KMS-11 (cell line): ENCODE data around the gene RAD23B.

Source experiments
- H2AFZ ChIP-seq: fragments of 200-600 bp; sonication (generic); 2 replicates; pipeline ENCODE4 v1.6.1; 2016; ENCODE audit warnings: antibody characterized with exemption, mixed run types, low read depth
- H3K27ac ChIP-seq: fragments of 200-600 bp; sonication (generic); 2 replicates; pipeline ENCODE4 v1.6.1; 2016; ENCODE audit warnings: mild to moderate bottlenecking, mixed run types
- H3K27me3 ChIP-seq: fragments of 200-600 bp; sonication (generic); 2 replicates; pipeline ENCODE4 v1.6.1; 2017; ENCODE audit warnings: mild to moderate bottlenecking, low read depth, mixed run types, moderate library complexity; ENCODE audit not compliant: insufficient read depth
- H3K36me3 ChIP-seq: fragments of 200-600 bp; sonication (generic); 2 replicates; pipeline ENCODE4 v1.6.1; 2017; ENCODE audit warnings: mild to moderate bottlenecking, mixed run types; ENCODE audit not compliant: insufficient read depth
- H3K4me1 ChIP-seq: fragments of 200-600 bp; sonication (generic); 2 replicates; pipeline ENCODE4 v1.6.1; 2016; ENCODE audit warnings: mild to moderate bottlenecking, low read depth, mixed run types; ENCODE audit not compliant: poor library complexity, severe bottlenecking
- H3K4me2 ChIP-seq: fragments of 200-600 bp; sonication (generic); 2 replicates; pipeline ENCODE4 v1.7.0; 2016; ENCODE audit warnings: mild to moderate bottlenecking, mixed run types
- H3K4me3 ChIP-seq: fragments of 200-600 bp; sonication (generic); IDR thresholded peaks from 2 replicates; pipeline ENCODE4 v1.6.1; 2017; ENCODE audit warnings: low read depth, low read length, mixed read lengths; ENCODE audit not compliant: insufficient read depth
- H3K79me2 ChIP-seq: fragments of 200-600 bp; sonication (generic); 2 replicates; pipeline ENCODE4 v1.6.1; 2016; ENCODE audit warnings: low read depth, mixed run types; ENCODE audit not compliant: insufficient read depth
- H3K9ac ChIP-seq: fragments of 200-600 bp; sonication (generic); 2 replicates; pipeline ENCODE4 v1.6.1; 2016; ENCODE audit warnings: mild to moderate bottlenecking, mixed run types
- H4K20me1 ChIP-seq: fragments of 200-600 bp; sonication (generic); 2 replicates; pipeline ENCODE4 v1.6.1; 2016; ENCODE audit warnings: mild to moderate bottlenecking, mixed run types; ENCODE audit not compliant: insufficient read depth
- TF ChIP-seq, protein P1 (sequence below): fragments of 200-600 bp; sonication (generic); conservative IDR thresholded peaks from 2 replicates; pipeline ENCODE4 v1.6.1; 2017; ENCODE audit warnings: low read depth, mild to moderate bottlenecking, antibody characterized with exemption, low read length, moderate library complexity, mixed read lengths

Gene RAD23B

DNA sequence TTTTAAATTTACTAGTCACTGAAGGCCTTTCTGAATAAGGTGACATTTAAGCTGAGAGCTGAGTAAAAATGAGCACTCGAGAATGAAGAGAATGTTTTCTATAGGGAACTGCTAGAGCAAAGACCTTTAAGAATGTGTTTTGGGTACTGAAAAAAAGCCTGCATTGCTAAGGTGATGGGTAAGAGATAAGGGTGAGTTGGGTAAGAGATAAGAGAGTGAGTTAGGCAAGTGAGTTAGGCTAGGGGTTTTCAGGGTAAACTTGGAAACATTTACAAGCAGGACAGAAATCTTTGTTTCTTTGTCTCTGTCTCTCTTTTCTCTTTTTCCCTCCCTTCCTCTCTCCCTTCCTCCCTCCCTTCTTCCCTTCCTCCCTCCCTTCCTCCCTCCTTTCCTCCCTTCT is 5.6 kb downstream of the RAD23B start:
- H3K36me3 ChIP-seq = no peaks in the 10 kb centered on the region
- H3K9ac ChIP-seq = no peak overlapping the region
- H3K27me3 ChIP-seq = no peaks in the 10 kb centered on the region
- H4K20me1 ChIP-seq = peaks cover 85% of the 10 kb centered on the region
- H3K4me3 ChIP-seq = no peak overlapping the region
- no peak overlapping the region for H3K27ac ChIP-seq
- no peak overlapping the region for H3K4me2 ChIP-seq
- peaks cover 56% of the 10 kb centered on the region for H3K4me1 ChIP-seq
- H2AFZ ChIP-seq = no peak overlapping the region
- H3K79me2 ChIP-seq = peaks cover 100% of the 10 kb centered on the region
- TF ChIP-seq, protein P1, sequence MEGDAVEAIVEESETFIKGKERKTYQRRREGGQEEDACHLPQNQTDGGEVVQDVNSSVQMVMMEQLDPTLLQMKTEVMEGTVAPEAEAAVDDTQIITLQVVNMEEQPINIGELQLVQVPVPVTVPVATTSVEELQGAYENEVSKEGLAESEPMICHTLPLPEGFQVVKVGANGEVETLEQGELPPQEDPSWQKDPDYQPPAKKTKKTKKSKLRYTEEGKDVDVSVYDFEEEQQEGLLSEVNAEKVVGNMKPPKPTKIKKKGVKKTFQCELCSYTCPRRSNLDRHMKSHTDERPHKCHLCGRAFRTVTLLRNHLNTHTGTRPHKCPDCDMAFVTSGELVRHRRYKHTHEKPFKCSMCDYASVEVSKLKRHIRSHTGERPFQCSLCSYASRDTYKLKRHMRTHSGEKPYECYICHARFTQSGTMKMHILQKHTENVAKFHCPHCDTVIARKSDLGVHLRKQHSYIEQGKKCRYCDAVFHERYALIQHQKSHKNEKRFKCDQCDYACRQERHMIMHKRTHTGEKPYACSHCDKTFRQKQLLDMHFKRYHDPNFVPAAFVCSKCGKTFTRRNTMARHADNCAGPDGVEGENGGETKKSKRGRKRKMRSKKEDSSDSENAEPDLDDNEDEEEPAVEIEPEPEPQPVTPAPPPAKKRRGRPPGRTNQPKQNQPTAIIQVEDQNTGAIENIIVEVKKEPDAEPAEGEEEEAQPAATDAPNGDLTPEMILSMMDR = no peak

DNA sequence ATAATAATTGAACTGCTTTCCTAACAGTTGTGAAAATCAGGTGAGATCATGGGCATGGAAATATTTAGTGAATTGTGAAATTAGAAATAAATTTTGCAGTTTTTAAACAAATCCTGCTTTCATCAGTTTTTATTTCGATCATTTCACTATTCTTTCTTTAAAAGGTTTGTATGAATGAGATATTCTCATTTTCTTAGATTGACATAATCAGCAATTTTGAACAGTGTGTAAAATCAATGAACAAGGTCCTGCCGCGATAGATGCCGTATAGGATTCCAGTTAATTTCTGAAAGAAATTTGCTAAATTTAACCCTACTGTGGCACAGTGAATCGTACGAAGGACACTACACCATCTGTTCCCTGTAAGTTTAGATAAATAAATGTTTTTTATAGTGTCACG is 7.5 kb downstream of the RAD23B start:
- Histone ChIP-seq H3K4me2 (no peak overlapping the region), H2AFZ (no peak overlapping the region), H3K79me2 (peaks cover 100% of the 10 kb centered on the region), H3K36me3 (no peaks in the 10 kb centered on the region), H4K20me1 (peaks cover 89% of the 10 kb centered on the region), H3K27me3 (no peaks in the 10 kb centered on the region), H3K4me3 (no peak overlapping the region), H3K4me1 (peaks cover 64% of the 10 kb centered on the region), H3K27ac (no peak overlapping the region), H3K9ac (no peak overlapping the region)
- TF ChIP-seq, protein P1 = no peak

DNA sequence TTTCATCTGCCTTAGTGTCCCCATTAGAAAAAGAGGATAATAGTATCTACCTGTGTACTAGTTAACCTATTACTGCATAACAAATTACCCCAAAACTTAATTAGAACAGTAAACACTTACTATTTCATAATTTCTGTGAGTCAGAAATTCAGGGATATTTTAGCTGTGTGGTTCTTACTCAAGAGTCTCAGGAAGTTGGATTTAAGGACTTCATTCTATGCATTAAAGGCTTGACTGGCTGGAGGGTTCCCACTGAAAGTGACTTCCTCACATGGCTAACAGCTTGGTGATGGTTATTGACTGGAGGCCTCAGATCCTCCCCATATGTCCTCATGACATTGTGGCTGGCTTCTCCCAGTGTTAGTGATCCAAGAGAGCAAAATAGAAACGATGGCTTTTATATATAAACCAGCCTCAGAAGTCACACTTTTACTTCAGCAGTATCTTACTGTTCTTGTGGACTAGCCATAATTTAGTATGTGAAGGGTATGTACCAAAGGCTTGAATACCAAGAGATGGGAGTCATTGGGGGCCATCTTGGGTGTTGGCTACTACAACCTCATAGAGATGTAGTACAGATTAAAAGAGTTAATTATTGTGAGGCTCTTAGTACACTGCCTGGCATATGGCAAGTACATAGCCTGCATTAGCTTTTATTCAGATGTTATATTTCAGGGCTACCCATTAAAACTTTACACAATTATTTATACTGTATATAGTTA is 9.9 kb downstream of the RAD23B start:
- H4K20me1 ChIP-seq = peaks cover 88% of the 10 kb centered on the region
- H3K4me1 ChIP-seq = peaks cover 48% of the 10 kb centered on the region

DNA sequence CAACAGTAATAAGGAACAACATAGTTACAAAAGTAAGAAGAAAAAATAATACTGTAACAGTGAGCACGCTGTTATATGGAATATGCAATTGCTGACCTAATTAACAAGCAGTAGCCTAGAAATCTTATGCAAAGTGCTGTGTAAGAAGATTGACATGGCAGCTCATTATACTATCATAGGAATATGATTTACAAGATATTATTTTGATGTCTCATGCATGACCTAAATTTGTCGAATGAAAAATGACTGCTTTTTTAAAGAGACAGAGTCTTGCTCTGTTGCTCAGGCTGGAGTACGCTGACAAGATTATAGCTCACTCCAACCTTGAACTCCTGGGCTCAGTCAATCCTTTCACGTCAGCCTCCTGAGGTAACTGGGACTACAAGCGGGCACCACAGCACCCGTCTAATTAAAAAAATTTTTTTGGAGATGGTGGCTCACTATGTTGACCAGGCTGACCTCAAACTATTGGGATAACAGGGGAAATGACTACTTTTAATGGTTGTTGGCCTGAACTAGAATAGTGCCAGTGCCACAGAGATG is 10.5 kb downstream of the RAD23B start:
- peaks cover 99% of the 10 kb centered on the region for H3K79me2 ChIP-seq
- H3K36me3 ChIP-seq = no peaks in the 10 kb centered on the region
- no peak overlapping the region for H2AFZ ChIP-seq
- no peaks in the 10 kb centered on the region for H3K27me3 ChIP-seq
- H3K27ac ChIP-seq = no peak overlapping the region
- H3K4me3 ChIP-seq = no peak overlapping the region
- H3K4me2 ChIP-seq = no peak overlapping the region
- H3K9ac ChIP-seq = no peak overlapping the region
- peaks cover 46% of the 10 kb centered on the region for H3K4me1 ChIP-seq
- H4K20me1 ChIP-seq = peaks cover 85% of the 10 kb centered on the region
- TF ChIP-seq, protein P1 = no peak

More for the DNA sequence above, 9.9 kb downstream of the RAD23B start:
- TF ChIP-seq, protein P1 = no peak
- Histone ChIP-seq H3K27ac (no peak overlapping the region), H3K79me2 (peaks cover 100% of the 10 kb centered on the region), H3K36me3 (no peaks in the 10 kb centered on the region), H3K27me3 (no peaks in the 10 kb centered on the region), H3K9ac (no peak overlapping the region), H3K4me3 (no peak overlapping the region), H3K4me2 (no peak overlapping the region), H2AFZ (no peak overlapping the region)
